ENCODE data around the gene C7orf57. TPM values are rescaled to one million over a fixed set of nuclear protein-coding genes. Genes with fewer than 3 reads are reported as not detected.

Gene C7orf57
- polyA plus RNA-seq, 1 of the 3 experiments (the other 2 are of a cell fraction) = 0.41 TPM

DNA sequence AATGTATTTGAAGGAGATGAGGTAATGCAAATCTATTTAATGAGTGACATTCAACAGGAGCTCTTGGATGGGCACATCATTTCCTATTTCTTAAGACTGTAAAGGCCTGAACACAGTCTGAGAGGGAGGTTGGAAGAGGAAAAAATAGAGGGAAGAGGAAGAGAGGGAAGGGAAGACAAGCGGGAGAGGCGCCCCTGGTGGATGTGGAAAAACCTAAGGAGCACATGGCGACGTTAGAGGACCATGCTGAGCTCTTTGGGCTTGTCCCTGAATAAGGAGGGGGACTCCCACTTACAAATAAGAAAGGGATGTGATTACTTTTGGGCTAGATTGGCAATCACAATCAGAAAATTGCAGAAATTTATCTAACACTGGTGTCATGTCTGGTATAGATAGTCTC is 26.1 kb upstream of the C7orf57 start:
- POLR2A ChIA-PET = no interaction called here
- 68% methylated on average over 4 of the region's 4 CpGs for WGBS (ENCODE audit: low lambda C conversion rate)

DNA sequence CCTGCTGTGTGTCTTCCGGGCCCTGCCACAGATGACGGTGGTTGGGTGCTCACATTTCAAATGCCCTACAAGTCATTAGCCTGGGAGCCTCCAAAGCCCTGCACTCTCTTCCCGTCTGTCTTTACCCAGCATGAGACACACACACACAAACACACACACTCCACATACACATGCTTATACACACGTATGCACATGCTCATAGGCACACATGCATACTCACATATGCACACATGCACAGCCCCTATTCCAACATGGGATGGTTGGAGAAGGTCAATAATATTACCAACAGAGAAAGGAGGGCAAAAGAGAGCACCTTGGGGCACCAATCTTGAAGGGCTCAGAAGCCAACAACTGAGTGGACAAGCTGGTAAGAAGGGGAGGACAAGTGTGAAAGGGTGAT is 25.4 kb upstream of the C7orf57 start:
- Histone ChIP-seq H3K27me3 (ENCODE audit: insufficient read depth) (no peaks in the 10 kb centered on the region; the same call in 1 of the 2 replicates), H3K36me3 (replicated peaks in 1 of 2; ENCODE audit: control insufficient read depth in 1 of 2, insufficient read depth in 2 of 2, low read length in 1 of 2) (no peaks in the 10 kb centered on the region), H3K9me2 (no peaks in the 10 kb centered on the region), H2AFZ (ENCODE audit: low read depth) (no peak overlapping the region), H3F3A (replicated peaks; ENCODE audit: insufficient read depth) (no peaks in the 10 kb centered on the region), H3K9ac (no peak overlapping the region), H3K79me2 (ENCODE audit: insufficient read depth) (no peaks in the 10 kb centered on the region), H3K9me3 (no peaks in the 10 kb centered on the region), H3K4me2 (no peak overlapping the region), H4K20me1 (ENCODE audit: insufficient read depth) (no peaks in the 10 kb centered on the region), H3K4me1 (ENCODE audit: control insufficient read depth in 1 of 2, insufficient read depth in 2 of 2, low read depth in 1 of 2, low read length in 1 of 2) (no peaks in the 10 kb centered on the region; a peak in 1 of 4 replicates), H3K27ac (ENCODE audit: low read depth in 2 of 2, low read length in 1 of 2) (no peak overlapping the region), H3K4me3 (ENCODE audit: low read depth in 2 of 2, low read length in 1 of 2) (no peak overlapping the region)
- TF ChIP-seq JUND (IDR thresholded peaks at IDR 0.05) (no peak), SMC3 (IDR thresholded peaks at IDR 0.05; ENCODE audit: low read depth, low read length) (no peak), POLR2AphosphoS5 (IDR thresholded peaks at IDR 0.05; ENCODE audit: low read depth, low read length) (no peak), RXRA (IDR thresholded peaks at IDR 0.05; ENCODE audit: borderline replicate concordance, low read depth) (no peak), USF2 (IDR thresholded peaks at IDR 0.05; ENCODE audit: borderline replicate concordance, low read depth, low read length) (no peak), NRF1 (IDR thresholded peaks at IDR 0.05; ENCODE audit: low read depth, low read length) (no peak), FOXM1 (IDR thresholded peaks at IDR 0.05; ENCODE audit: low read depth) (no peak), YY1 (IDR thresholded peaks at IDR 0.05; ENCODE audit: low read depth) (no peak)
- TF ChIP-seq, protein P1, sequence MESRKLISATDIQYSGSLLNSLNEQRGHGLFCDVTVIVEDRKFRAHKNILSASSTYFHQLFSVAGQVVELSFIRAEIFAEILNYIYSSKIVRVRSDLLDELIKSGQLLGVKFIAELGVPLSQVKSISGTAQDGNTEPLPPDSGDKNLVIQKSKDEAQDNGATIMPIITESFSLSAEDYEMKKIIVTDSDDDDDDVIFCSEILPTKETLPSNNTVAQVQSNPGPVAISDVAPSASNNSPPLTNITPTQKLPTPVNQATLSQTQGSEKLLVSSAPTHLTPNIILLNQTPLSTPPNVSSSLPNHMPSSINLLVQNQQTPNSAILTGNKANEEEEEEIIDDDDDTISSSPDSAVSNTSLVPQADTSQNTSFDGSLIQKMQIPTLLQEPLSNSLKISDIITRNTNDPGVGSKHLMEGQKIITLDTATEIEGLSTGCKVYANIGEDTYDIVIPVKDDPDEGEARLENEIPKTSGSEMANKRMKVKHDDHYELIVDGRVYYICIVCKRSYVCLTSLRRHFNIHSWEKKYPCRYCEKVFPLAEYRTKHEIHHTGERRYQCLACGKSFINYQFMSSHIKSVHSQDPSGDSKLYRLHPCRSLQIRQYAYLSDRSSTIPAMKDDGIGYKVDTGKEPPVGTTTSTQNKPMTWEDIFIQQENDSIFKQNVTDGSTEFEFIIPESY (IDR thresholded peaks at IDR 0.05; ENCODE audit: borderline replicate concordance, low read depth) = no peak
- TF ChIP-seq, protein P2, sequence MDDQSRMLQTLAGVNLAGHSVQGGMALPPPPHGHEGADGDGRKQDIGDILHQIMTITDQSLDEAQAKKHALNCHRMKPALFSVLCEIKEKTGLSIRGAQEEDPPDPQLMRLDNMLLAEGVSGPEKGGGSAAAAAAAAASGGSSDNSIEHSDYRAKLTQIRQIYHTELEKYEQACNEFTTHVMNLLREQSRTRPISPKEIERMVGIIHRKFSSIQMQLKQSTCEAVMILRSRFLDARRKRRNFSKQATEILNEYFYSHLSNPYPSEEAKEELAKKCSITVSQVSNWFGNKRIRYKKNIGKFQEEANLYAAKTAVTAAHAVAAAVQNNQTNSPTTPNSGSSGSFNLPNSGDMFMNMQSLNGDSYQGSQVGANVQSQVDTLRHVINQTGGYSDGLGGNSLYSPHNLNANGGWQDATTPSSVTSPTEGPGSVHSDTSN (IDR thresholded peaks at IDR 0.05) = no peak
- DNase-seq = no peak
- CTCF ChIA-PET = interaction anchor here (1.4 kb wide), 1 partner anchor 101 kb away, joined by 4 read pairs; no protein-coding TSS in a partner anchor
- POLR2A ChIA-PET = no interaction called here
- WGBS (ENCODE audit: low lambda C conversion rate) = 63% methylated on average over 4 of the region's 4 CpGs

More for the DNA sequence above, 26.1 kb upstream of the C7orf57 start:
- TF ChIP-seq CTCF (IDR thresholded peaks at IDR 0.05) (peak; percentile 15; the same call in 1 of the 2 replicates), USF1 (IDR thresholded peaks at IDR 0.05; ENCODE audit: borderline replicate concordance, low read depth) (no peak)
- Histone ChIP-seq H3K27me3 (ENCODE audit: insufficient read depth) (peaks cover 4% of the 10 kb centered on the region; the same call in 1 of the 2 replicates), H4K20me1 (ENCODE audit: insufficient read depth) (no peaks in the 10 kb centered on the region), H3K4me1 (ENCODE audit: control insufficient read depth in 1 of 2, insufficient read depth in 2 of 2, low read depth in 1 of 2, low read length in 1 of 2) (no peaks in the 10 kb centered on the region; a peak in 1 of 4 replicates), H3K36me3 (replicated peaks in 1 of 2; ENCODE audit: control insufficient read depth in 1 of 2, insufficient read depth in 2 of 2, low read length in 1 of 2) (no peaks in the 10 kb centered on the region), H3K4me3 (ENCODE audit: low read depth in 2 of 2, low read length in 1 of 2) (no peak overlapping the region), H3K79me2 (ENCODE audit: insufficient read depth) (no peaks in the 10 kb centered on the region), H2AFZ (ENCODE audit: low read depth) (no peak overlapping the region), H3K4me2 (no peak overlapping the region), H3K9me3 (no peaks in the 10 kb centered on the region), H3F3A (replicated peaks; ENCODE audit: insufficient read depth) (no peaks in the 10 kb centered on the region), H3K27ac (ENCODE audit: low read depth in 2 of 2, low read length in 1 of 2) (no peak overlapping the region), H3K9ac (no peak overlapping the region), H3K9me2 (no peaks in the 10 kb centered on the region)
- no peak for DNase-seq
- CTCF ChIA-PET = no interaction called here
